ENCODE results near the gene FUT8.

DNA sequence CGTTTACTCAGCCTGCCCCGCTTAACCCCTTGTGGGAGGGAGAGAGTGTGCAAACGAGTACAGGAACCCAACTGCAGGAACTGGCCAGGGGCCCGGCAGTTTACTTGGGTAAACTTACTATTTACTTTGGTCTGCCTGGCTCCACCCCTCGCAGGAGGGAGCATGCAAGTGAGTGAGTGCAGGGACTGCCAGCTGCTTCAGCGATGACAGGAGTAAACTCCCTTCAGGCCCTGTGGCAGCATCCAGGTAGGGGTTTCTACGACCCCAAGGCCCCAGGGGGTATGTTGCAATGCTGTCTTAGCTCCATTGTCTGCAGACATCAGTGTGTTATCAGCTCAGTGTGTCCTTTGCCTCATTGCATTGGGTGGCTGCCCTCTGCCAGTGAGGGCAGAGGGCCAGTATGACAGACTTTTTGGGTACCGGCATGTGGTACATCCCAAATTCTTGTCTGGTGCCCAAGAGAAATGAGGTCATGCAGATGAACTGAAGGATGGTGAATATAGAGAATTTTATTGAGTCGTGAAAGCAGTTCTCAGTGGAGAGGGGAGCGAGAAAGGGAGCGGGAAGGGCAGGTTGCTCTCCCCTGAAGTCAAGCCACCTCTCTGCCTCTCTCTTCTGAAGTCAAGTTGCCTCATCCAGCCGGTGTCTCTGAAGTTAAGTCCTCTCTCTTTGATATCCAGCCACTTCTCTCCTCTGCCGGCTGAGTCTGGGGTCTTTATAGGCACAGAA lies 181.8 kb downstream of the FUT8 start:
- TF ChIP-seq, protein P1, sequence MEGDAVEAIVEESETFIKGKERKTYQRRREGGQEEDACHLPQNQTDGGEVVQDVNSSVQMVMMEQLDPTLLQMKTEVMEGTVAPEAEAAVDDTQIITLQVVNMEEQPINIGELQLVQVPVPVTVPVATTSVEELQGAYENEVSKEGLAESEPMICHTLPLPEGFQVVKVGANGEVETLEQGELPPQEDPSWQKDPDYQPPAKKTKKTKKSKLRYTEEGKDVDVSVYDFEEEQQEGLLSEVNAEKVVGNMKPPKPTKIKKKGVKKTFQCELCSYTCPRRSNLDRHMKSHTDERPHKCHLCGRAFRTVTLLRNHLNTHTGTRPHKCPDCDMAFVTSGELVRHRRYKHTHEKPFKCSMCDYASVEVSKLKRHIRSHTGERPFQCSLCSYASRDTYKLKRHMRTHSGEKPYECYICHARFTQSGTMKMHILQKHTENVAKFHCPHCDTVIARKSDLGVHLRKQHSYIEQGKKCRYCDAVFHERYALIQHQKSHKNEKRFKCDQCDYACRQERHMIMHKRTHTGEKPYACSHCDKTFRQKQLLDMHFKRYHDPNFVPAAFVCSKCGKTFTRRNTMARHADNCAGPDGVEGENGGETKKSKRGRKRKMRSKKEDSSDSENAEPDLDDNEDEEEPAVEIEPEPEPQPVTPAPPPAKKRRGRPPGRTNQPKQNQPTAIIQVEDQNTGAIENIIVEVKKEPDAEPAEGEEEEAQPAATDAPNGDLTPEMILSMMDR (IDR thresholded peaks at IDR 0.05): no peak
- TF ChIP-seq EP300 (IDR thresholded peaks at IDR 0.05; ENCODE audit: low read depth) (no peak), POLR2AphosphoS5 (IDR thresholded peaks at IDR 0.05) (no peak), POLR2A (IDR thresholded peaks at IDR 0.05) (no peak)
